GM18526 (cell line): Measurements from ENCODE around the gene ARSG.

ENCODE experiments used
- POLR2A ChIP-seq: IDR thresholded peaks from 3 replicates; pipeline ENCODE4 v1.6.1; 2011; ENCODE audit not compliant: insufficient read length; ENCODE audit errors: extremely low read depth

The ARSG gene

GRCh38 chr17:68384471-68384870 is 93.2 kb downstream of the ARSG start:
- no peak for TF ChIP-seq POLR2A

- TF ChIP-seq POLR2A = no peak
Measured at GRCh38 chr17:68384941-68385340, 93.6 kb downstream of the ARSG start.

- no peak for TF ChIP-seq POLR2A
Measured at GRCh38 chr17:68385490-68386215, 94.4 kb downstream of the ARSG start.

DNA sequence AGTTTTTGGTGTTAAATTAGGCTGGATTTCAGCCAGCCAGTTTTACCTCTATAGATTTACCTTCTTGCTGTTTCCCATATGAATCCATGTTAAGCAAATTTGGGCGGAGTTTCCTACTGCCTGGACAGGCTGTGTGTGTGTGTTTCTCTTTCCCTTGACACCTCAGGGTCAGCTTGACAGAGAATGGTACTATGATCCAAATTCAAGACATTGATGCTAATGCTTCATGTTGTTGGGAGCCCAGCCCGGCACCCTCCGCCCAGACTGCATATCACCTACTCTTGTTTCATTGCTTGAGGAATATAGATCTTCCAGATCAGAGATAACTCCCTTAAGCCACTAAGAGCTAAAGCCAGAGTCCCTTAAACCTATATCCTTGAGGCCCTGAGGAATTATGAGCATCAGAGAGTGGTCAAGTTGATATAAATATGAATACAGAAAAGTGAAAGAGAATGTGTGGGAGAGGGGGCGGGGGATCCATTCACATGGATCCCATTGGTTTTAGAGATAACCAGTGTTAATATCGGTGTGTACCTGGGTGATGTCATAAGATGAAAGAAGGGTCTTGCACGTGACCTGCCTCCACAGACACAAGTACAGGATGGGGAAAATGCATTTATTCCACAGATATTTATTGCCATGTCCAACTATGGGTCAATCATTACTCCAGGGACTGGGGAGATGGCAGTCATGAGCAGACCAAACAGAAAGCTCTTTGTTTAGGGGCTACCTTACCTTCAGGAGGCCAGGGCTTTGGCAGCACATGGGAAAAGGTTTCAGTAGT is 96.3 kb downstream of the ARSG start:
- TF ChIP-seq POLR2A = no peak

DNA sequence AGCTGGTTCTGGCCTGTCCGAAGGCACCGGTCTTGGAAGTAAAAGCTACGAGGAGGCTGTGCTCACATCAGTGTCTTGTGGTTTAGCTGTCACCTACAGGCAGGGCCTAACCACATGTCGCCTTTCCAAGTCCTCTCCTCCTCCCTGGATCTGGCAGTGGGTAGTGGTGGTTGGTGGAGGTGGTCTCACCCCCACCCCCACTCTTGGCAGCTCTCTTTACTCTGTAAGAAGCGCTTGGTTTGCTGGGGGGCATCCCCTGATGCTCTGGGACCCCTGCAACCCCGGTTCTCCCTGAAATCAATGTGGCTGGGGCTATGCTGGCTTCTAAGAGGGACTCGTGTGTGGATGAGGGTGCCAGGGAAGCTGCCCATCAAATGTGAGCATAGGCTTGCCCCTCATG is 97.7 kb downstream of the ARSG start:
- no peak for TF ChIP-seq POLR2A

GRCh38 chr17:68390888-68391545 is 99.7 kb downstream of the ARSG start:
- no peak for TF ChIP-seq POLR2A

- TF ChIP-seq POLR2A = no peak
Measured at GRCh38 chr17:68391561-68392268, 100.4 kb downstream of the ARSG start.

GRCh38 chr17:68394608-68395331 is 103.5 kb downstream of the ARSG start:
- TF ChIP-seq POLR2A = no peak

GRCh38 chr17:68396226-68397107 is 105.2 kb downstream of the ARSG start:
- no peak for TF ChIP-seq POLR2A

GRCh38 chr17:68397108-68397536 is 105.8 kb downstream of the ARSG start:
- no peak for TF ChIP-seq POLR2A

DNA sequence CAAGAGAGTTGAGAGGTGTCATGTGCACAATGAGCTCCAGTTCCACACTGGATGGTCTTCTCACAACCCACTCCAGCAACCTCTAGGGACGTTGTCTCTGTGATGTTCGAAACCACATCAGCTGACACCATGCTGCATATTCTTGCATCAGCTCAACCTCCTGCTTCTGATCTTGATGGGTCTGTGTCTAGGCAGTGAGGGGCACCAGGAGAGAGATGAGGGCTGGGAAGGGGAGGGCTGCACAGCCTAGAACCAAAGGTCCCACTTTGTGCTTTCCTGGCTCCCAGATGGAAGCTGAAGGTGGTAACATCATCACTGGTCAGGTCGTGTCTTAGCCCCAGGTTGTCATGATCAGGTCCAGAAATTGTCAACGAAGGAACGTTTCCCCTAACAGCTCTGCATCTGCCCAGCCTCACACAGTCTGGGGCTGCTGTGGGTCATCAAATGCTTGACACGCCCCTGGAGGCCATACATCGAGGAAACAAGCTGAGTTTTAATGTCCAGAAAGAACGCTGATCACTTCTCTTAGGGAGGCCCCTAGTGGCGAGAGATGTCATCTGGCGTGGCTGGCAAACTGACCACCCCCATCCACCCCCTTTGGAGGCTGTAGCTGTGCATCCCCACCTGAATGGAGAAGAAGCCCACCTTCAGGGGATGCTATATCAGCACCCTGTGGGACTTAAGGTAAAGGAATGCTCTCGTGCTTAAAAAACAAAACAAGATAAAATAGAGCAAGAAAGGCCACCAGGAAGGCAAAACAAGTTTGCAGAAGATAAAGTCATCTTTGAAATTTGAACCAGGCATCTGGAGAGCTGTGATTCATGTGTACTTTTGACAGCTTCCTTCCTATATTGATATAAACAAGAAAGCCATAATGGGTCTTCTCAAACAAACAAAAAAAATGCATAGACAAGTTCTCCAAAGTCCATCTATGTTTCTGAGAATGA is 107.7 kb downstream of the ARSG start:
- no peak for TF ChIP-seq POLR2A

GRCh38 chr17:68399638-68400403 is 108.5 kb downstream of the ARSG start:
- TF ChIP-seq POLR2A = no peak
